HCEC 1CT (cell line): ENCODE results near the gene H6PD.

Experiments
- DNase-seq: peaks from one replicate; pipeline ENCODE4 v3.0.0-alpha.2; 2017

Gene H6PD

GRCh38 chr1:9260059-9260766, 25.6 kb downstream of the H6PD start:
- DNase-seq, result no peak

DNA sequence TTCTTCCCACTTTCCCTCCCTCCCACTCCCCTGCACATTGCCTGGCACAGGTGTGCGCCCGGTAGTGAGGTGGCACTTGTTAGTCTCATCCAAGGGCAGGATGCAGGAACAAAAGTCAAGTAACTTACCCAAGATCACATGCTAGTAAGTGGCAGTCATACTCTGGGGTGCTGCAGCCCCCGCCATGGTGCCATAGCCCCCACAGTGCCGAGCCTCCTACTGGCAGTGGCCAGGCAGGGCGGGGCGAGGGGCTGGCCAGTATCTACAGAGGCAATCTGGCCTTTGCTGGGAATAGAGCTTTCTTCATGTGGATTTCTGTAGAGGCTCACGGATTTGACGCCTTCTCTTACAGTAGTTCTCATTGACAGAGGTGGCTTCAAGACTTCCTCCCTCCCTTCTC, 26.9 kb downstream of the H6PD start:
- DNase-seq, result no peak

- no peak for DNase-seq
These were observed 27.8 kb downstream of the H6PD start for GRCh38 chr1:9262096-9262986.

GRCh38 chr1:9263276-9263855, 28.8 kb downstream of the H6PD start:
- DNase-seq, result no peak

DNA sequence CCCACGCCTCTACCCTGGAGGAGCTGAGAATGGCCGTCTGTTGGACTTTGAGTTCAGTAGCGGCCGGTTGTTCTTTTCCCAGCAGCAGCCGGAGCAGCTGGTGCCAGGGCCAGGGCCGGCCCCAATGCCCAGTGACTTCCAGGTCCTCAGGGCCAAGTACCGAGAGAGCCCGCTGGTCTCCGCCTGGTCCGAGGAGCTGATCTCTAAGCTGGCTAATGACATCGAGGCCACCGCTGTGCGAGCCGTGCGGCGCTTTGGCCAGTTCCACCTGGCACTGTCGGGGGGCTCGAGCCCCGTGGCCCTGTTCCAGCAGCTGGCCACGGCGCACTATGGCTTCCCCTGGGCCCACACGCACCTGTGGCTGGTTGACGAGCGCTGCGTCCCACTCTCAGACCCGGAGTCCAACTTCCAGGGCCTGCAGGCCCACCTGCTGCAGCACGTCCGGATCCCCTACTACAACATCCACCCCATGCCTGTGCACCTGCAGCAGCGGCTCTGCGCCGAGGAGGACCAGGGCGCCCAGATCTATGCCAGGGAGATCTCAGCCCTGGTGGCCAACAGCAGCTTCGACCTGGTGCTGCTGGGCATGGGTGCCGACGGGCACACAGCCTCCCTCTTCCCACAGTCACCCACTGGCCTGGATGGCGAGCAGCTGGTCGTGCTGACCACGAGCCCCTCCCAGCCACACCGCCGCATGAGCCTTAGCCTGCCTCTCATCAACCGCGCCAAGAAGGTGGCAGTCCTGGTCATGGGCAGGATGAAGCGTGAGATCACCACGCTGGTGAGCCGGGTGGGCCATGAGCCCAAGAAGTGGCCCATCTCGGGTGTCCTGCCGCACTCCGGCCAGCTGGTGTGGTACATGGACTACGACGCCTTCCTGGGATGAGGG, 29.7 kb downstream of the H6PD start:
- DNase-seq, result no peak

GRCh38 chr1:9265037-9265436, 30.5 kb downstream of the H6PD start:
- no peak for DNase-seq

DNA sequence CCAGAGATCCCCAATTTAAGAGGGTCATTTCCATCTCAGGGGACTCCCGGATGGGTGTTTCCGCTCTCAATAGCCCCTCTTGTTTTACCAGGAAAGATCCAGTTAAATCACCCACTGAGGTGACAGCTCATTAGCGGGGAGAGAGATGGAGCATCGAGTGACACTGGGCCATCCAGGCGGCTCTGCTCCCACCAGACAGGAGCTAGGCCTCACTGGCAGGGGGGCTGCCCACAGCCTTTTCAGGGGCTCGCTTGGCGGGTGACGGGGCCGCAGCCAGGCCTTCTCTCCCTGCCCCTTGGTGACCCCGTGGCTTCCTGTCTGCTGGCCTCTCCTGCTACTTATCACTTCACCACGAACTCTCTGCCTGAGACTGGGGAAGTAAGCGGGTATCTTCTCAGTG, 31.4 kb downstream of the H6PD start:
- no peak for DNase-seq

DNA sequence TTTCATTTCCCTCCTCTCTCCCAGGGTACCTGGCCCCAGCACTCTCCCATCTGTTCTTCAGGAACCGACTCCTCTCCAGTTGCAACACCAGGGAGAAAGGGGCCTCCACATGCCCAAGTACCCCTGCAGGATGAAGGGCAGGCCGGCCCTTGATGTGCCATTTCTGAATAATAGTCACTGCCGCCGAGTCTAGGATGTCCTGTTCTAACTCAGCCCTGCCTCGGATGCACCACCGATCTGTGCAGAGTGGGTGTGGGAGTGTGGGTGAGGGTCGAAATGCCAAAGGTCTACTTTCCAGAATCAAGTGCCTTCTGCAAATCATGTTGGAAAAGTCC, 32.7 kb downstream of the H6PD start:
- no peak for DNase-seq

GRCh38 chr1:9267827-9268581, 33.4 kb downstream of the H6PD start:
- DNase-seq, result no peak

DNA sequence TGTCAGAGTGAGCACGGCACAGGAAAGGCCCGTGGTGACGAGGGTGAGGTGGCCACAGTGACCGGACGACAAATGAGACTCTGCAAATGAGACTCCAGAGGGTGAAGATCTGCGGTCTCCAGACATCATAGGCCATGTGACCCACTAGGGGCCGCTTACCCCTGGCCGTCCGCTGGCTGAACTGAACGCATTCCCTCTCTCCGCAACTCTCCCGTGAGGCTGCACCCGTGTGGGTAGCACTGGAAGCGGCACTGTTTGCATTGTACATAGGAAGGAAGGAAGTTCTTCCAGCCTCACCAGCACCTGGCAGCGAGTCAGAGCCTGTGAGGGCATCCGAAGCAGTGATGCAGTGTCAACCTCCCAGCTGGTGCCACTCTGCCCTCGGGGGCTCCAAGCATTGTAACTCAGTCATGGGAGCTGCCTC, 34.5 kb downstream of the H6PD start:
- DNase-seq, result no peak

- no peak for DNase-seq
These were observed 35.1 kb downstream of the H6PD start for GRCh38 chr1:9269721-9270120.

DNA sequence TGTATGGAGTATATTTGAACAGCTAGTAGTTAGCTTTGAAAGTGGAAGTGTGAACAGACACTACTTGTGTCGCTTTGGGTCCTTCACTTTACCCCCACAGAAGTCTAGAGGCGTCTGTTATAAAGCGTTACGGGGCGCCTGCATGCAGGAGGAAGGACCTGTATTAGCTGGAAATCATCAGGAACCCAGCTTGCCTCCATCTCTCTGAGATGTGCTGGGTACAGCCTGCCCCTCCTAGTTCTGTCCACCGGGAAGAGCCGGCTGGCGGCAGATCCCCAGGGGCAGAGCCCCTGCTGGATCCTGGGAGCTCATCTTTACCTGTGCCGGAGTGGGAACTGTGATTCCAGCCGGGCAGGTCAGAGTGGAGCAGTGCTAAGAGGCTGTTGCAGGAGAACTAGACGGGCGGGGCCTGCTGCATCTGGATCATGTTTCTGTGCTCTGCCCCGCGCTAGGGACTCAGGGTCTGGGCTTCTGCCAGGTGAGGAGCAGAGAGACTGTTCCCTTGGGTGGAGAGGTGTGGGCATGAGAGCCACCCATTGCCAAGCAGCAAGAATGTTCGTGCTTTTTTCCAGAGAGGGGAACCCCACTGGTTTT, 35.8 kb downstream of the H6PD start:
- no peak for DNase-seq

- no peak for DNase-seq
These were observed 36.7 kb downstream of the H6PD start for GRCh38 chr1:9271283-9271682.

DNA sequence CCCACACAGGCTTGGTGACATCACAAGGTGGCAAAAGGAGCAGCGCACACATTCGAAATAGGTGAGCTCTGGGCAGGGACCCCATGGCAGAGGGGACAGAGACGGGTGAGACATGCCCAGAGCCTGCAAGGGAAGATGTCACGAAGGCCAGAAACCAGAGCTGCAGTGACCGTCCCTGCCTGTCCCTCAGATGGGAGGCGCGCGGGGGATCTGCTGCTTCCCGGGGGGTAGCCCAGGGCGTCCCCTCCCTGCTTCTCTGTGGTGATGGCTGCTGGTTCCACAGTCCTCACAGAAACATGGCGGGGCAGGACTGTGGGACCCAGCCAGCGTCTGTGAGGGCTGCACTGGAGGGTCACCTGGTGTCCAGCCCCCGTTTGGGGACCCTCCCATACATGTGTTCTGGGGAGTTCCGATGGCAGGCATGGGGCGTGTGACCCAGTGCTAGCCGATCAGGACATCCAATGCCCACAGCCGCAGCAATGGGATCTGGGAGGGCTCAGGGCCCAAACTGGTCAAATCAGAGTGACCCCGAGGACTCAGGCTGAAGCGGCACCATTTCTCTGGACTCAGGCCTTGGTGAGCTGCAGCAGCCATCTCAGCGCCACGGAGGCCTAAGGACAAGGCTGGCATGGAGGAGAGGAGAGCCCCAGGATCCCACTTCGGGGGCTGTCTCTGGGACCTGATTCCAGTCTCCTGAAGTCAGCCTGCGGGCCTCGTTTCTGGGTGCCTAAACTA, 37.5 kb downstream of the H6PD start:
- no peak for DNase-seq

DNA sequence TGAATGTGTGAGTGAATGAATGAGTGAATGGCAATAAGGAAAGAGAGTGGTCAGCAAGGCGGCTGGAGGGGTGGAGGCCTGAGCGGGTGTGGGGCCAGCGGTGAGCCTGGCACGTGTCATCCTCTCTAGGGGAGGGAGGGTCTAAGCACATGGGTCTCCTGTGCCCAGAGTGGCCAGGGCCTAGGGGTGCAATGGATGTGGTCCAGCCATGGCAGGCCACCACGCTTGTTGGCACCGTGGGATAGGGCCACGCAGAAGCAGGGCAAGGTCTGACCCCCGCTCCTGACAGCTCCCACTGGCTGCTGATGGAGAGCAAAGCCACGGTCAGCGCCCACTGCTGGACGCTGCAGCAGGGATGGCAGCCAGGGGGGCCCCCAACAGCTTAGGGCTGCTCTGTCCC, 38.6 kb downstream of the H6PD start:
- DNase-seq, result no peak

DNA sequence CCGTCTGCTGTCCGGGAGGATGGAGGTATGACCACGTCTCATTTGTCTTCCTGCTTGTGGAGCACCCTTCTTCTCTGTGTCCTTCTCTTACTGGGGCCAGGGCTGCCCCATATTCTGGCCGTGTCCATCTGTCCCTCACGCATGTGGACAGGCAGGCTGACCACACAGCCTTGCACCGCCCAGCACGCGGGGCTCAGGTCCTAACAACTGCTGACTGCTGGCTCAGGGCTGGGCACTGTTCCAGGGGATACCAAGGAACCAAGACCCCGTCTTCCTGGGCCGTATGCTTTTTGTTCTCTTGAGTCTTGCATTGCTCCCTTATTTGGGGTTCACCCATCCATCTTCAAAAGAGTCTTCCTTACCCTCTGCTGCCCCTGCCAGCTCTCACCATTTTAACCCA, 40.6 kb downstream of the H6PD start:
- DNase-seq, result no peak

DNA sequence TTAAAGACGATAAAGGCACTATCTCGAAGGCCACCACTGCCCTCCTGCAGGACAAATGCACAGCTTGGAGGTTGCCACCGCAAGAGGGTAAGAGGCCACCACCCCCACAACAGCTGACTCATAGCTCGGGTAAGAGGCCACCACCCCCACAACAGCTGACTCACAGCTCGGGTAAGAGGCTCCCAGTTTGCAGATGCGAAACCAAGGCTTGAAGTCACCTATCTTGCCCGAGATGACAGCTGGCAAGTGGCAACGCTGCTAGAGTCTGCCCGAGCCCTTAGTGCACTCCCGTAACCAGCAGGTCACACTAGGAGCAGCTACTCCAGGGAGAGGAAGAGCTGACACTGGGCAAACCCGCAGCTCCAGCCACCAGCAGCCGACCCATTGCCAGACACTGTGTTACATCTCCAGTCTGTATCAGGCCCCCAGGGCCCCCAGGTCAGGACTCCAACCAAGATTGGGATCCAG, 41.0 kb downstream of the H6PD start:
- peak; percentile 80 for DNase-seq

DNA sequence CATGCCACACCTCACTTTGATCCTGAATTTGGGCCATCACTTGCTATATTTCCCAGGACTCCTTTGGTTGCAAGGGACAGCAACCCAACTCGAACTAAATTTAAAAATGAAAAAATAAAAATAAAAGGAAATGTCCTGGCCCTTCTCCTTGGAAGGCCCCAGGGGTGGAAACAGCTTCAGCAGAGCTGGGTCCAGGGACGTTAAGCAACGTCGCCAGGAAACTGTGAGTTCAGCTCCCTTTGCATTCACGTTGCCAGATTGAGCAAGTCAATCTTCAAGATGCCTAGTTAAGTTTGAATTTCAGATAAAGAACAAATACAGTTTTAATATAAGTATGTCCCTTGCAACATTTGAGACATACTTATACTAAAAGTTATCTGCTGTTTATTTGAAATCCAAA, 43.5 kb downstream of the H6PD start:
- no peak for DNase-seq

- DNase-seq, result no peak
These were observed 44.1 kb downstream of the H6PD start for GRCh38 chr1:9278585-9279153.

- no peak for DNase-seq
These were observed 44.7 kb downstream of the H6PD start for GRCh38 chr1:9279172-9279840.
